Left lung (tissue), 10 donors: ENCODE measurements around the gene PIM2. TPM values are rescaled to one million over a fixed set of nuclear protein-coding genes. Genes with fewer than 3 reads are reported as not detected.

Source experiments
- ATAC-seq: fragments of 200-7000 bp; cut with Tn5 transposase; one replicate; pipeline ENCODE4 v1.9.1; 2020; ENCODE audit warnings: moderate library complexity
- DNase-seq, 4 donors: peaks; one replicate each; pipeline ENCODE4 v3.0.0-alpha.2; 2013 to 2020
- H3K27ac ChIP-seq, 2 donors: fragments of 200-600 bp; sonication (generic) in 1 of 2; one replicate each; pipeline versions ENCODE4 v1.5.0 to v1.8.0; 2020 to 2021
- H3K27me3 ChIP-seq, 2 donors: fragments of 200-600 bp; sonication (generic) in 1 of 2; one replicate each; pipeline versions ENCODE4 v1.5.0 to v1.8.0; 2020 to 2021
- H3K36me3 ChIP-seq, 2 donors: fragments of 200-600 bp; sonication (generic) in 1 of 2; one replicate each; pipeline versions ENCODE4 v1.5.0 to v1.8.0; 2020 to 2021
- H3K4me1 ChIP-seq, 2 donors: fragments of 200-600 bp; one replicate each; pipeline ENCODE4 v1.8.0; 2021
- H3K4me3 ChIP-seq, 2 donors: fragments of 200-600 bp; sonication (generic) in 1 of 2; one replicate each; pipeline versions ENCODE4 v1.5.0 to v1.8.0; 2020 to 2021; ENCODE audit warnings: mild to moderate bottlenecking in 1 of 2
- H3K9me3 ChIP-seq, 2 donors: fragments of 200-600 bp; sonication (generic) in 1 of 2; one replicate each; pipeline versions ENCODE4 v1.5.0 to v1.8.0; 2020 to 2021
- CTCF ChIP-seq, 2 donors: fragments of 200-600 bp; sonication (generic) in 1 of 2; IDR thresholded peaks; one replicate each; pipeline versions ENCODE4 v1.5.0 to v1.8.0; 2021; ENCODE audit warnings: antibody characterized with exemption in 2 of 2
- intact Hi-C, 2 donors: fragments of 100-400 bp; cut with DNase I; formaldehyde crosslinking; loops; one replicate each; pipeline versions ENCODE4 v1.11.2 to v1.14.2; 2022
- polyA plus RNA-seq, 6 donors: library from polyadenylated mRNA; unstranded; fragments of 120-200 nt; gene quantifications; one replicate each; pipeline ENCODE4 v1.2.1, GENCODE V29; 2013; ENCODE audit not compliant: insufficient read length in 6 of 6
- total RNA-seq, 2 donors: library from RNA; stranded (reverse); fragmentation: NEBNext Ultra II Directional; extraction: Animal tissue kit (Norgen Biotek cat#: 25700); gene quantifications; one replicate each; pipeline ENCODE4 v1.2.1, GENCODE V29; 2021
- donor health status: DM: no; HTN: yes; CAD: no.
- donor health status: DM: no; HTN: no; CAD: no.

PIM2 gene
- total and polyA plus RNA-seq, 8 donors, result 4.6 to 17.7 (median 5.8) TPM

GRCh38 chrX:48905090-48905790 lies 13.6 kb downstream of the PIM2 start:
- H3K36me3 ChIP-seq, result peaks cover 0 to 73% of the 10 kb centered on the region in 2 donors
- no peaks in the 10 kb centered on the region for H3K4me1 ChIP-seq
- intact Hi-C loops, result no loop called here
- H3K27me3 ChIP-seq, result no peaks in the 10 kb centered on the region
- no peaks in the 10 kb centered on the region for H3K9me3 ChIP-seq
- DNase-seq (no peak), ATAC-seq (no peak)
- no peak overlapping the region for H3K4me3 ChIP-seq
- H3K27ac ChIP-seq, result no peak overlapping the region
- TF ChIP-seq CTCF (IDR thresholded peaks at IDR 0.05), result no peak

GRCh38 chrX:48904626-48905025 lies 14.2 kb downstream of the PIM2 start:
- no peak for ATAC-seq
- H3K27me3 ChIP-seq, result no peaks in the 10 kb centered on the region
- no peak for DNase-seq
- intact Hi-C loops, result no loop called here
- H3K27ac ChIP-seq, result no peak overlapping the region
- no peak overlapping the region for H3K4me3 ChIP-seq
- H3K9me3 ChIP-seq, result no peaks in the 10 kb centered on the region
- TF ChIP-seq CTCF (IDR thresholded peaks at IDR 0.05), result no peak
- peaks cover 0 to 72% of the 10 kb centered on the region in 2 donors for H3K36me3 ChIP-seq
- no peaks in the 10 kb centered on the region for H3K4me1 ChIP-seq

GRCh38 chrX:48904180-48904579 lies 14.6 kb downstream of the PIM2 start:
- ATAC-seq, result no peak
- DNase-seq, result no peak
- Histone ChIP-seq H3K4me3 (no peak overlapping the region), H3K9me3 (no peaks in the 10 kb centered on the region), H3K4me1 (peaks cover 0 to 3% of the 10 kb centered on the region in 2 donors), H3K36me3 (peaks cover 0 to 67% of the 10 kb centered on the region in 2 donors), H3K27me3 (no peaks in the 10 kb centered on the region), H3K27ac (no peak overlapping the region)
- intact Hi-C loops, result no loop called here
- no peak for TF ChIP-seq CTCF (IDR thresholded peaks at IDR 0.05)

- DNase-seq (no peak), ATAC-seq (no peak)
- H3K27me3 ChIP-seq, result no peaks in the 10 kb centered on the region
- H3K36me3 ChIP-seq, result peaks cover 0 to 64% of the 10 kb centered on the region in 2 donors
- no peak overlapping the region for H3K27ac ChIP-seq
- H3K4me1 ChIP-seq, result peaks cover 0 to 11% of the 10 kb centered on the region in 2 donors
- no peaks in the 10 kb centered on the region for H3K9me3 ChIP-seq
- intact Hi-C loops, result no loop called here
- TF ChIP-seq CTCF (IDR thresholded peaks at IDR 0.05), result no peak
- H3K4me3 ChIP-seq, result no peak overlapping the region
These were observed 15.5 kb downstream of the PIM2 start for GRCh38 chrX:48903290-48903689.

- H3K36me3 ChIP-seq, result peaks cover 0 to 64% of the 10 kb centered on the region in 2 donors
- TF ChIP-seq CTCF (IDR thresholded peaks at IDR 0.05), result no peak
These were observed 16.0 kb downstream of the PIM2 start for GRCh38 chrX:48902776-48903175.

More at GRCh38 chrX:48902776-48903175, 16.0 kb downstream of the PIM2 start:
- Histone ChIP-seq H3K27ac (no peak overlapping the region), H3K9me3 (no peaks in the 10 kb centered on the region), H3K4me3 (no peak overlapping the region), H3K27me3 (no peaks in the 10 kb centered on the region), H3K4me1 (peaks cover 0 to 11% of the 10 kb centered on the region in 2 donors)
- DNase-seq (no peak), ATAC-seq (no peak)
- intact Hi-C loops, result no loop called here
